HepG2 (cell line): ENCODE measurements around the gene C19orf38. TPM values are rescaled to one million over a fixed set of nuclear protein-coding genes. Genes with fewer than 3 reads are reported as not detected.

Experiments
- CREB3 ChIP-seq: sonication (generic); formaldehyde crosslinking; IDR thresholded peaks from 2 replicates; pipeline ENCODE4 v1.5.0; 2020; ENCODE audit warnings: missing genetic modification reagents
- CREM ChIP-seq, 2 experiments: sonication (generic) in 1 of 2; formaldehyde crosslinking in 1 of 2; IDR thresholded peaks; 2 replicates each; pipeline versions ENCODE4 v1.4.0 to v1.6.1; 2016 to 2020; ENCODE audit warnings: antibody characterized with exemption in 1 of 2, mild to moderate bottlenecking in 1 of 2, missing genetic modification reagents in 1 of 2
- HBP1 ChIP-seq: IDR thresholded peaks from 2 replicates; pipeline ENCODE4 v1.6.1; 2016; ENCODE audit warnings: low read depth, control low read depth
- HOXA3 ChIP-seq: sonication (generic); formaldehyde crosslinking; IDR thresholded peaks from 2 replicates; pipeline ENCODE4 v1.5.0; 2020; ENCODE audit warnings: missing genetic modification reagents
- MEIS2 ChIP-seq: sonication (generic); formaldehyde crosslinking; IDR thresholded peaks from 2 replicates; pipeline ENCODE4 v1.9.0; 2021; ENCODE audit warnings: mild to moderate bottlenecking, missing genetic modification reagents
- MTF1 ChIP-seq: sonication (generic); formaldehyde crosslinking; IDR thresholded peaks from 2 replicates; pipeline ENCODE4 v1.5.0; 2020; ENCODE audit warnings: missing genetic modification reagents
- NRL ChIP-seq: sonication (generic); formaldehyde crosslinking; IDR thresholded peaks from 2 replicates; pipeline ENCODE4 v1.5.0; 2020; ENCODE audit warnings: missing genetic modification reagents, mild to moderate bottlenecking, moderate library complexity, borderline replicate concordance
- PCBP1 ChIP-seq: fragments of 200-400 bp; formaldehyde crosslinking; IDR thresholded peaks from 2 replicates; pipeline ENCODE4 v1.6.1; 2017; ENCODE audit warnings: mild to moderate bottlenecking, low read depth, low read length, borderline replicate concordance
- RARG ChIP-seq: sonication (generic); formaldehyde crosslinking; IDR thresholded peaks from 2 replicates; pipeline ENCODE4 v1.4.0; 2020; ENCODE audit warnings: low read depth, mild to moderate bottlenecking, missing genetic modification reagents
- RCOR2 ChIP-seq: IDR thresholded peaks from 2 replicates; pipeline ENCODE4 v1.6.1; 2016; ENCODE audit warnings: missing biosample characterization, missing genetic modification reagents
- SATB2 ChIP-seq: sonication (generic); formaldehyde crosslinking; IDR thresholded peaks from 2 replicates; pipeline ENCODE4 v1.5.0; 2020; ENCODE audit warnings: missing genetic modification reagents
- SMAD1 ChIP-seq: sonication (generic); formaldehyde crosslinking; IDR thresholded peaks from 2 replicates; pipeline ENCODE4 v1.4.0; 2020; ENCODE audit warnings: missing genetic modification reagents, low read depth, mild to moderate bottlenecking, borderline replicate concordance
- SNAPC5 ChIP-seq: sonication (generic); formaldehyde crosslinking; IDR thresholded peaks from 2 replicates; pipeline ENCODE4 v1.8.1; 2023; ENCODE audit warnings: mild to moderate bottlenecking, missing genetic modification reagents, borderline replicate concordance
- SPEN ChIP-seq: sonication (generic); formaldehyde crosslinking; IDR thresholded peaks from 2 replicates; pipeline ENCODE4 v1.5.1; 2020; ENCODE audit warnings: low read depth, mild to moderate bottlenecking, missing genetic modification reagents
- ZFP36L2 ChIP-seq: sonication (generic); formaldehyde crosslinking; IDR thresholded peaks from 2 replicates; pipeline ENCODE4 v1.4.0; 2020; ENCODE audit warnings: missing genetic modification reagents
- ZKSCAN8 ChIP-seq: IDR thresholded peaks from 2 replicates; pipeline ENCODE4 v1.6.1; 2016; ENCODE audit warnings: borderline replicate concordance, missing genetic modification reagents, missing compliant biosample characterization
- ZNF598 ChIP-seq: sonication (generic); formaldehyde crosslinking; IDR thresholded peaks from 2 replicates; pipeline ENCODE4 v1.5.1; 2020; ENCODE audit warnings: mild to moderate bottlenecking, missing genetic modification reagents, borderline replicate concordance
- ZNF660 ChIP-seq: sonication (generic); formaldehyde crosslinking; IDR thresholded peaks from 2 replicates; pipeline ENCODE4 v1.5.1; 2020; ENCODE audit warnings: mild to moderate bottlenecking, low read depth, missing genetic modification reagents, borderline replicate concordance
- ZNF687 ChIP-seq: sonication (generic); formaldehyde crosslinking; IDR thresholded peaks from 2 replicates; pipeline ENCODE4 v1.5.1; 2020; ENCODE audit warnings: mild to moderate bottlenecking, missing genetic modification reagents, moderate library complexity
- polyA plus RNA-seq, 8 experiments: library from polyadenylated mRNA; depleted of rRNA in 3 of 8; stranded (reverse) in 7 of 8; unstranded in 1 of 8; fragments of >200 nt; fragmentation: Illumina TruSeq in 4 of 8; extraction: Trizol in 4 of 8; gene quantifications; 2 replicates each; pipeline versions ENCODE4 v1.2.1 to v1.2.3, GENCODE V29; 2011 to 2016; ENCODE audit warnings: low read depth in 4 of 8, missing spikeins in 1 of 8, mixed read lengths in 1 of 8; ENCODE audit not compliant: insufficient read depth in 1 of 8
- total RNA-seq, 5 experiments: library from RNA; depleted of rRNA; stranded (reverse); fragments of >200 nt; fragmentation: Illumina TruSeq; extraction: Trizol; gene quantifications; 2 replicates each; pipeline ENCODE4 v1.2.3, GENCODE V29; 2016; ENCODE audit warnings: low read depth in 1 of 5

C19orf38 gene
- total and polyA plus RNA-seq, 2 of the 13 experiments (the other 11 are each of a cell fraction or from before 2014, with no cell fraction given): 0.11 TPM; not detected in 1

GRCh38 chr19:10863107-10863717, 15.0 kb downstream of the C19orf38 start (continued):
- TF ChIP-seq SPEN (CRISPR knock-in tag): no peak
- no peak for TF ChIP-seq ZNF598 (CRISPR knock-in tag)
- peak; percentile 22; the same call in 1 of the 2 replicates for TF ChIP-seq NRL (CRISPR knock-in tag)
- no peak for TF ChIP-seq ZFP36L2 (CRISPR knock-in tag)
- 0 out of 2 replicates have a peak, but pooled peaks have one; percentile 9 for TF ChIP-seq CREM (IDR thresholded peaks at IDR 0.05)
- no peak for TF ChIP-seq CREM (CRISPR knock-in tag; IDR thresholded peaks at IDR 0.05)
- no peak for TF ChIP-seq SATB2 (CRISPR knock-in tag)
- no peak for TF ChIP-seq CREB3 (CRISPR knock-in tag)
- TF ChIP-seq ZKSCAN8 (CRISPR knock-in tag): no peak
- TF ChIP-seq HBP1: no peak
- TF ChIP-seq SMAD1 (CRISPR knock-in tag): 0 out of 2 replicates have a peak, but pooled peaks have one; percentile 75
- no peak for TF ChIP-seq SNAPC5 (CRISPR knock-in tag)
- no peak for TF ChIP-seq RCOR2
- no peak for TF ChIP-seq MEIS2 (CRISPR knock-in tag)
- no peak for TF ChIP-seq RARG
- peak; percentile 21; the same call in 1 of the 2 replicates for TF ChIP-seq HOXA3
- TF ChIP-seq PCBP1: no peak
- peak; percentile 71 for TF ChIP-seq ZNF687 (CRISPR knock-in tag)
- no peak for TF ChIP-seq MTF1
- no peak for TF ChIP-seq ZNF660 (CRISPR knock-in tag)
